GM12872 (cell line): ENCODE results near the gene C9orf152.

ENCODE experiments used
- CTCF ChIP-seq: IDR thresholded peaks from 3 replicates; pipeline ENCODE4 v1.5.1; 2011; ENCODE audit warnings: low read depth, mild to moderate bottlenecking, low read length, moderate library complexity; ENCODE audit not compliant: insufficient read depth

Gene C9orf152

GRCh38 chr9:110197330-110198187 lies 10.4 kb downstream of the C9orf152 start:
- TF ChIP-seq CTCF: 0 out of 3 replicates have a peak, but pooled peaks have one; percentile 9

- no peak for TF ChIP-seq CTCF
Observed at GRCh38 chr9:110192531-110193261, 15.3 kb downstream of the C9orf152 start.

- no peak for TF ChIP-seq CTCF
Observed at GRCh38 chr9:110191615-110192014, 16.3 kb downstream of the C9orf152 start.

- no peak for TF ChIP-seq CTCF
Observed at GRCh38 chr9:110189559-110190320, 18.2 kb downstream of the C9orf152 start.

GRCh38 chr9:110188991-110189390 lies 19.0 kb downstream of the C9orf152 start:
- TF ChIP-seq CTCF: no peak

- no peak for TF ChIP-seq CTCF
Observed at GRCh38 chr9:110188101-110188500, 19.9 kb downstream of the C9orf152 start.

GRCh38 chr9:110187126-110187525 lies 20.8 kb downstream of the C9orf152 start:
- TF ChIP-seq CTCF: no peak
